Fibroblast of lung (primary cell): ENCODE measurements around the gene MYBPH. TPM values are rescaled to one million over a fixed set of nuclear protein-coding genes. Genes with fewer than 3 reads are reported as not detected.
A peak's percentile ranks its signal among the peaks of the same experiment; 100 is the strongest.

ENCODE experiments used
- DNase-seq, 2 donors: peaks; one replicate each; pipeline versions ENCODE4 v3.0.0 to v3.0.0-alpha.2; 2010; ENCODE audit warnings: low read depth in 2 of 2
- H2AFZ ChIP-seq: 2 replicates; pipeline ENCODE4 v1.5.1; 2012; ENCODE audit warnings: low read length, control low read depth, inconsistent platforms
- H3K27ac ChIP-seq: 2 replicates; pipeline ENCODE4 v1.5.1; 2011; ENCODE audit warnings: low read length, control low read depth; ENCODE audit not compliant: insufficient read depth
- H3K27me3 ChIP-seq: 2 replicates; pipeline ENCODE4 v1.5.1; 2011; ENCODE audit warnings: mild to moderate bottlenecking, low read length; ENCODE audit not compliant: control insufficient read depth, insufficient read depth
- H3K36me3 ChIP-seq: 2 replicates; pipeline ENCODE4 v1.5.1; 2011; ENCODE audit warnings: low read length; ENCODE audit not compliant: control insufficient read depth, insufficient read depth
- H3K4me1 ChIP-seq: 2 replicates; pipeline ENCODE4 v1.5.1; 2011; ENCODE audit warnings: low read length; ENCODE audit not compliant: control insufficient read depth, insufficient read depth; ENCODE audit errors: extremely low read depth
- H3K4me2 ChIP-seq: 2 replicates; pipeline ENCODE4 v1.5.1; 2011; ENCODE audit warnings: low read length, control low read depth; ENCODE audit not compliant: insufficient read depth; ENCODE audit errors: extremely low read depth
- H3K4me3 ChIP-seq, 4 experiments: fragments of 200-600 bp in 1 of 4; sonication (generic) in 1 of 4; replicated peaks in 1 of 4; 2 replicates each; pipeline ENCODE4 v1.5.1; 2011 to 2016; ENCODE audit warnings: low read length in 4 of 4, low read depth in 3 of 4, mild to moderate bottlenecking in 3 of 4, control low read depth in 2 of 4, inconsistent platforms in 1 of 4, mixed read lengths in 1 of 4; ENCODE audit not compliant: insufficient read depth in 1 of 4; ENCODE audit errors: control extremely low read depth in 1 of 4
- H3K79me2 ChIP-seq: 2 replicates; pipeline ENCODE4 v1.5.1; 2012; ENCODE audit warnings: mild to moderate bottlenecking, low read length, inconsistent platforms; ENCODE audit not compliant: control insufficient read depth, insufficient read depth
- H3K9ac ChIP-seq: 2 replicates; pipeline ENCODE4 v1.5.1; 2011; ENCODE audit warnings: mild to moderate bottlenecking, low read length, control low read depth; ENCODE audit not compliant: insufficient read depth
- H3K9me3 ChIP-seq: 2 replicates; pipeline ENCODE4 v1.5.1; 2012; ENCODE audit warnings: low read depth, low read length; ENCODE audit not compliant: control insufficient read depth, insufficient read depth
- H4K20me1 ChIP-seq: 2 replicates; pipeline ENCODE4 v1.5.1; 2011; ENCODE audit warnings: low read length; ENCODE audit not compliant: control insufficient read depth, insufficient read depth; ENCODE audit errors: extremely low read depth
- EZH2 ChIP-seq: IDR thresholded peaks from 2 replicates; pipeline ENCODE4 v1.5.1; 2012; ENCODE audit warnings: low read length, control low read depth, mild to moderate bottlenecking; ENCODE audit errors: missing control alignments
- polyA plus RNA-seq, 2 donors: library from polyadenylated mRNA; depleted of rRNA in 1 of 2; stranded (reverse) in 1 of 2; unstranded in 1 of 2; fragments of >200 nt; gene quantifications; 2 replicates each; pipeline ENCODE4 v1.2.1, GENCODE V29; 2011 to 2012; ENCODE audit warnings: missing spikeins in 1 of 2
- total RNA-seq: library from RNA; depleted of rRNA; stranded (reverse); fragments of >200 nt; gene quantifications from 2 replicates; pipeline ENCODE4 v1.2.1, GENCODE V29; 2014
- TF ChIP-seq, protein P1 (sequence below), 2 donors: IDR thresholded peaks in 1 of 2; conservative IDR thresholded peaks in 1 of 2; 1 replicate in 1 of 2; 2 replicates in 1 of 2; pipeline ENCODE4 v1.5.1; 2011 to 2012; ENCODE audit warnings: low read length in 2 of 2, control low read depth in 1 of 2, inconsistent platforms in 1 of 2, low read depth in 1 of 2, mild to moderate bottlenecking in 1 of 2

MYBPH gene
- total and polyA plus RNA-seq, 2 donors (not counting 1 experiment from before 2014, with no cell fraction given), result 0.17 to 5.5 TPM

DNA sequence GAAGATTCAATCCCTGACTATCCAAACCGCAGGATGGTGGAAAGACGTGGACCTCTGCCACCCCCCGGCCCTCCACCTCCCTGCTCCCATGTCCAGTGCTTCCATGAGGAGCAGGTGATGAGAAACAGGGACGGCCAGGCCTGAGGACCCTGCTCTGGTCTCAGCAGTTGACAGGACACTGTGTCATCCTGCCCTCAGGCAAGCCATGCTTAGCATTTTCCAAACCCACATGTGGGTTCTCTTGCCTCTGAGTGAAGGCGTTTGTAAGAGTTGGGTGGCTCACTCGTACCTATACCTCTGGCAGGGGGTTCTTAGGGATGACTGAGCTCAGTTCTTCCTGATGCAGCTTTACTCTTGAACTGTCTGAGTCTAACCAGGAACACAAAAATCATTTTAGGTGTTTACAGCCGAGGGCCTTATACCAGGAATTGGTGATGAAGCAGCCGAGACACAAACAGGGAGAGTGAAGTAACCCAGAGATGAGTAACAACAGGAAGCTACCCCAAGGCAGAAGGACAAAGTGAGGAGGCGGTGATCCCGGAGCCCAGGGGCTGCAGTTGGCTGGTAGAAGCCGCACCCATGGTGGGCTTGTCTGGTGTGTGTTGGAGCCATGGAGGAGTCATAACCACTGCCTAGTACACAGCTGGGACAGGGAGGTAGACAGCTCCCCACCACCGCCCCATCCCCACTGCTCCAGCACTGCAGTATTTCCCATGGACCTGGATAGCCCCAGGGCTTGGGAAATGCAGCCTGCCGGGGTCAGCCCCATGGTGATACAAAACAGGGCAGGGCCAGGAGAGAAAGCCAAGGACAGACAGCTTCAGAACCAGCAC lies 21.4 kb downstream of the MYBPH start:
- peaks cover 18% of the 10 kb centered on the region for H3K4me1 ChIP-seq
- peak in 1 of 2 donors; percentile 69 for DNase-seq
- no peaks in the 10 kb centered on the region for H3K36me3 ChIP-seq
- no peaks in the 10 kb centered on the region for H4K20me1 ChIP-seq
- H3K9me3 ChIP-seq, result no peaks in the 10 kb centered on the region
- H3K4me2 ChIP-seq, result no peak overlapping the region
- no peaks in the 10 kb centered on the region for H3K79me2 ChIP-seq
- no peak overlapping the region for H2AFZ ChIP-seq
- H3K4me3 ChIP-seq, result no peak overlapping the region
- peaks cover 2% of the 10 kb centered on the region for H3K27me3 ChIP-seq
- H3K9ac ChIP-seq, result no peak overlapping the region
- TF ChIP-seq, protein P1, sequence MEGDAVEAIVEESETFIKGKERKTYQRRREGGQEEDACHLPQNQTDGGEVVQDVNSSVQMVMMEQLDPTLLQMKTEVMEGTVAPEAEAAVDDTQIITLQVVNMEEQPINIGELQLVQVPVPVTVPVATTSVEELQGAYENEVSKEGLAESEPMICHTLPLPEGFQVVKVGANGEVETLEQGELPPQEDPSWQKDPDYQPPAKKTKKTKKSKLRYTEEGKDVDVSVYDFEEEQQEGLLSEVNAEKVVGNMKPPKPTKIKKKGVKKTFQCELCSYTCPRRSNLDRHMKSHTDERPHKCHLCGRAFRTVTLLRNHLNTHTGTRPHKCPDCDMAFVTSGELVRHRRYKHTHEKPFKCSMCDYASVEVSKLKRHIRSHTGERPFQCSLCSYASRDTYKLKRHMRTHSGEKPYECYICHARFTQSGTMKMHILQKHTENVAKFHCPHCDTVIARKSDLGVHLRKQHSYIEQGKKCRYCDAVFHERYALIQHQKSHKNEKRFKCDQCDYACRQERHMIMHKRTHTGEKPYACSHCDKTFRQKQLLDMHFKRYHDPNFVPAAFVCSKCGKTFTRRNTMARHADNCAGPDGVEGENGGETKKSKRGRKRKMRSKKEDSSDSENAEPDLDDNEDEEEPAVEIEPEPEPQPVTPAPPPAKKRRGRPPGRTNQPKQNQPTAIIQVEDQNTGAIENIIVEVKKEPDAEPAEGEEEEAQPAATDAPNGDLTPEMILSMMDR (conservative IDR thresholded peaks at IDR 0.05 in 1 of 2, IDR thresholded peaks at IDR 0.05 in 1 of 2; ENCODE audit: low read depth in 1 of 2, low read length in 2 of 2), result no peak
- no peak for TF ChIP-seq EZH2
- H3K27ac ChIP-seq, result no peak overlapping the region

- DNase-seq, result peak in 1 of 2 donors; percentile 36
- H3K27me3 ChIP-seq, result peaks cover 2% of the 10 kb centered on the region
- H3K79me2 ChIP-seq, result no peaks in the 10 kb centered on the region
- no peaks in the 10 kb centered on the region for H4K20me1 ChIP-seq
- peaks cover 18% of the 10 kb centered on the region for H3K4me1 ChIP-seq
- H3K4me3 ChIP-seq, result no peak overlapping the region
- no peak overlapping the region for H2AFZ ChIP-seq
- no peak overlapping the region for H3K9ac ChIP-seq
- no peak overlapping the region for H3K4me2 ChIP-seq
- H3K36me3 ChIP-seq, result no peaks in the 10 kb centered on the region
- H3K9me3 ChIP-seq, result no peaks in the 10 kb centered on the region
- H3K27ac ChIP-seq, result no peak overlapping the region
- TF ChIP-seq, protein P1 (conservative IDR thresholded peaks at IDR 0.05 in 1 of 2, IDR thresholded peaks at IDR 0.05 in 1 of 2; ENCODE audit: low read depth in 1 of 2, low read length in 2 of 2), result no peak
- no peak for TF ChIP-seq EZH2
These were observed 22.3 kb downstream of the MYBPH start for GRCh38 chr1:203153051-203153988.
